T-helper 1 cell treated with Interleukin-12 subunit alpha and Interleukin-12 subunit beta and Interleukin-4 antibody, amounts not matched to agents 30 μg/mL and 1 μg/mL, for 36 hours (primary cell): ENCODE results near the gene HACD2.

ENCODE experiments used
- H3K27ac Mint-ChIP-seq: one replicate; pipeline ENCODE4 v1.8.0; 2021; ENCODE audit warnings: mild to moderate bottlenecking, mixed read lengths
- H3K27me3 Mint-ChIP-seq: one replicate; pipeline ENCODE4 v1.8.0; 2021; ENCODE audit warnings: low read depth, mixed read lengths
- H3K36me3 Mint-ChIP-seq: one replicate; pipeline ENCODE4 v1.8.0; 2021; ENCODE audit warnings: low read depth, mixed read lengths
- H3K4me1 Mint-ChIP-seq: one replicate; pipeline ENCODE4 v1.8.0; 2021; ENCODE audit warnings: low read depth, mixed read lengths
- H3K4me3 Mint-ChIP-seq: one replicate; pipeline ENCODE4 v1.8.0; 2021; ENCODE audit warnings: mild to moderate bottlenecking, moderate library complexity, mixed read lengths
- H3K9me3 Mint-ChIP-seq: one replicate; pipeline ENCODE4 v1.8.0; 2021; ENCODE audit warnings: mixed read lengths

HACD2 gene, protein sequence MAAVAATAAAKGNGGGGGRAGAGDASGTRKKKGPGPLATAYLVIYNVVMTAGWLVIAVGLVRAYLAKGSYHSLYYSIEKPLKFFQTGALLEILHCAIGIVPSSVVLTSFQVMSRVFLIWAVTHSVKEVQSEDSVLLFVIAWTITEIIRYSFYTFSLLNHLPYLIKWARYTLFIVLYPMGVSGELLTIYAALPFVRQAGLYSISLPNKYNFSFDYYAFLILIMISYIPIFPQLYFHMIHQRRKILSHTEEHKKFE

GRCh38 chr3:123584988-123585937 lies at the start of gene HACD2:
Gene HACD2 (minus strand): TSS chr3:123585053. CDS start chr3:123585027, 26 bp downstream.
- no peaks in the 10 kb centered on the region for H3K27me3 Mint-ChIP-seq
- H3K4me3 Mint-ChIP-seq, result peak within 1 kb of the TSS; percentile 84
- peaks cover 15% of the 10 kb centered on the region for H3K9me3 Mint-ChIP-seq
- H3K27ac Mint-ChIP-seq, result peak within 1 kb of the TSS; percentile 75
- peaks cover 21% of the 10 kb centered on the region for H3K4me1 Mint-ChIP-seq
- peaks cover 27% of the 10 kb centered on the region for H3K36me3 Mint-ChIP-seq

DNA sequence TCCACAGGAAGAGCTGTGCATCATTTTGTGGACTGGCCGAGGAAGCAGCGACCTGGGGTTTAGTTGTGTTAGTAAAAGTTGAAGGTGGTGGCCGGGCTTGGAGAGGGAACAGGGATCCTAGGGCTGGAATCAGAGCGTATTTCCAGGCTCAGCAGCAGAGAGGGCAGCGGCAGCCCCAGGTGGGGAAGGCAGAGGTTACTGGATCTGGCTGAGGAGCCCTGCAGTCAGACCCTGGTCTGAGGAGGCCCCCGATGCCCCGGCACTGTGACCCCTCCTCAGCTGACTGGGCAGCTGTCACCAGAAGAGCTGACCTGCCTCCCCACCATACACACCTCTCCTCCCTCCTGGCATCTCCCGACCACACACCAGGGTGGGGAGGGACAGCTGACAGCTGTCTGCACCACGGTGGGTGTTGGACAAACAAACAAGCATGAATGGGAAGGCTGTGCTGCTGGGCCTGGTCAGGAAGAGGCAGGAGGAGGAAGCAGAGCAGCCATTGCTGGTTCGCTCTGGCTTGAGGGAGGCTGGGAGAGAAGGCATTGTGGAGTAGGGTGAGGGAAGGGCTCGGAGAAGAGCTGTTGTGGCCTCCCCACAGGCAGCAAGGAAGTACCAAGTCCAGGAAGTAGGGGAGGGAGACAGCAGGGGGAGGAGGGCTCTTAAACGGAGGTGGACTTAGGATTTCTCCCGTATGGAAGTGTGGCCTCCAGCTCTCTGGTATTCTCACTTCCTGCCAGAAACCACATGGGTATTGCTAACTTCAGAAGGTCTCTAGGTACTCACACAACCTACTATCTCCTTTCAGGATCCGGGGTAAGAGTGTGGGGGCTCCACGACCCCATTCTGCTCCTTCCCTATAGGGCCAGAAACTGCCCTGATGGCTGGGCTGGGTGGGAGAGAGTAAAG lies 49.5 kb upstream of the HACD2 start:
- Mint-ChIP-seq H3K4me3 (no peak overlapping the region), H3K4me1 (no peaks in the 10 kb centered on the region), H3K9me3 (no peaks in the 10 kb centered on the region), H3K27ac (no peak overlapping the region), H3K36me3 (no peaks in the 10 kb centered on the region), H3K27me3 (no peaks in the 10 kb centered on the region)

DNA sequence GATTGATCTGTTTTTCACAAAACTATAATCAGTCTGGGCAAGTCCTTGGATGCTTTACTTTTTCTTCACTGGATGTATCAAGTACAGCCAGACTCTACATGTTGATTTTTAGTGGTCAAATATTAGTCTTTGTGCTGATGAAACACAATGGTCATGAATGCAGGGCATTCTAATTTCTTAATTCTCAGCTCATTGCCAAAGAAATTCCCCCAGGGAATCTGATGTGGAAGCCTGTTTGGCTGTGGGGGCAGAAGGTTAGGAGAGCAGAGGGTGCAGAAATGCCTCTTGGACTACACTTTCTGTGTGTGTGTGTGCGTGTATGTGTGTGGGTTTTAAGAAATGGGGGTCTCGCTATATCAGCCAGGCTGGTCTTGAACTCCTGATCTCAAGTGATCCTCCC lies 48.7 kb upstream of the HACD2 start:
- Mint-ChIP-seq H3K4me1 (no peaks in the 10 kb centered on the region), H3K4me3 (no peak overlapping the region), H3K27me3 (no peaks in the 10 kb centered on the region), H3K36me3 (no peaks in the 10 kb centered on the region), H3K27ac (no peak overlapping the region), H3K9me3 (no peaks in the 10 kb centered on the region)

GRCh38 chr3:123632161-123632655 lies 47.4 kb upstream of the HACD2 start:
- Mint-ChIP-seq H3K4me3 (no peak overlapping the region), H3K4me1 (no peaks in the 10 kb centered on the region), H3K27me3 (no peaks in the 10 kb centered on the region), H3K27ac (no peak overlapping the region), H3K36me3 (no peaks in the 10 kb centered on the region), H3K9me3 (no peaks in the 10 kb centered on the region)

- Mint-ChIP-seq H3K4me3 (no peak overlapping the region), H3K27ac (no peak overlapping the region), H3K4me1 (no peaks in the 10 kb centered on the region), H3K27me3 (no peaks in the 10 kb centered on the region), H3K9me3 (no peaks in the 10 kb centered on the region), H3K36me3 (no peaks in the 10 kb centered on the region)
Measured at GRCh38 chr3:123629747-123630047, 44.8 kb upstream of the HACD2 start.

GRCh38 chr3:123628996-123629746 lies 44.3 kb upstream of the HACD2 start:
- no peak overlapping the region for H3K27ac Mint-ChIP-seq
- no peaks in the 10 kb centered on the region for H3K4me1 Mint-ChIP-seq
- H3K9me3 Mint-ChIP-seq, result no peaks in the 10 kb centered on the region
- no peak overlapping the region for H3K4me3 Mint-ChIP-seq
- H3K36me3 Mint-ChIP-seq, result no peaks in the 10 kb centered on the region
- no peaks in the 10 kb centered on the region for H3K27me3 Mint-ChIP-seq

DNA sequence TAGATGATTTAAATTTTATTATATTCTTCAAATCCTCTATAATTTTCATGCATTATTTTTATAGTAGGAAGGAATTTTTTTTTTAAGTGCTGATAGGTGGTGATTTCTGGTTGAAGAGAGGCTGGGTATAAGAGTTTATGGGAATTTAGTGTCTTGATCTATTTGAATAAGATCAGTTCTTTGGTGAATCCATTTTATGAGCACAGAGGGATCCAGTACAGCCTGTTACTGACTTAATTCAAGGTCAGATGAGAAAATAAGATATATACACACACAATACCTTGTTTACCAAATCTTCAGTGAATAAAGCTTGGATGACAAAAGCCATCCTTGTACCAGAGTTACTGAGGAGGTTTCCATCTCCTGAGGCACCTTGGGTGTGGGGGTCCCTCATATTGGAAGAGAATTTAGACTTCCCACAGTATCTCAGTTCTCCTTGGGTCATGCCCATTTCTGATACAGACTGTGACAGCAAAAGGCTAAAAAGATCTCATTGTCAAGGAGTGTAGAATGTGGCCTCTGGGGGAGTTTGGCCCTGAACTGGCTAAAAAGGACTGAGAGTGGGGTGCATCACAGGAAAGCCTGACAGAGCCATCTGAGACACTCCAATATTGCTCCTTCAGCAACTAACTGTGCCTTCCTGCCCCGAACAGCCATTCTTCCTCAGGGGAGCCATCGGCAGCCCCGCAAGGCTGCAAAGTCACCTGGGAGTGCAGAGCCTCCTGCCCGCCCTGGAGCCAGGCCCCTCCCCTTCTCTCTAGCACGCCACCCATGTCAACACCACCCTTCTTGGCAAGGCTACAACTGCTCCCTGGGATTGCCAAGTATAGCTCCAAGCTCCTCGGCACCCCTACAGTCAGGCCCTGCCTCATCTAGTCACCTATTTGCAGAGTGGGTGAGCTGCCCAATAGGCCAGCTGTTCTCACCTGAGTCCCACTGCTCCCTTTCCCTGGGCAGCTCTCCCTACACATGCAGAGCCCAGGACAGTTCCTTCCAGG lies 43.1 kb upstream of the HACD2 start:
- Mint-ChIP-seq H3K27me3 (no peaks in the 10 kb centered on the region), H3K27ac (no peak overlapping the region), H3K4me1 (no peaks in the 10 kb centered on the region), H3K9me3 (no peaks in the 10 kb centered on the region), H3K36me3 (no peaks in the 10 kb centered on the region), H3K4me3 (no peak overlapping the region)

DNA sequence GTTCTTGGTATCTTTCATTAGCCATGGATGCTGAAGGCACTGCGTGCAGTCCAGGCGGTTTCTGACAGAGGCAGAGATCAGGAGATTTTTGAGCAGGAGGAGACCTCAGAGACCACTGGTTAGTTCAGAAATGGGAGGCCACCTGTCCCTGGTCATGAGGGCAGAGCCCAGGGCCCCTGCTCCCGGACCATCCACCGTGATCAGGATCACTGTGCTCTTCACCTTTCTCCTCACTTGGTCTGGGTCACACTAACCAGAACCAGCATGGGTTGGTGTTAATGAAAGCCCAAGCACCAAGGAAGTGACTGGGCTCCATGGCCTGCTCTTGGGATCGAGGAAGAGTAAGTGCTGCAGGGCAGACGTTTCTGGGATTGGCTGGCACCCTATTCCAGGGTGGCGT lies 42.0 kb upstream of the HACD2 start:
- H3K4me3 Mint-ChIP-seq, result no peak overlapping the region
- no peaks in the 10 kb centered on the region for H3K27me3 Mint-ChIP-seq
- no peaks in the 10 kb centered on the region for H3K4me1 Mint-ChIP-seq
- no peaks in the 10 kb centered on the region for H3K36me3 Mint-ChIP-seq
- no peak overlapping the region for H3K27ac Mint-ChIP-seq
- H3K9me3 Mint-ChIP-seq, result no peaks in the 10 kb centered on the region

- no peaks in the 10 kb centered on the region for H3K27me3 Mint-ChIP-seq
- no peak overlapping the region for H3K27ac Mint-ChIP-seq
- no peaks in the 10 kb centered on the region for H3K4me1 Mint-ChIP-seq
- no peak overlapping the region for H3K4me3 Mint-ChIP-seq
- no peaks in the 10 kb centered on the region for H3K36me3 Mint-ChIP-seq
- no peaks in the 10 kb centered on the region for H3K9me3 Mint-ChIP-seq
Measured at GRCh38 chr3:123624302-123624701, 39.4 kb upstream of the HACD2 start.

DNA sequence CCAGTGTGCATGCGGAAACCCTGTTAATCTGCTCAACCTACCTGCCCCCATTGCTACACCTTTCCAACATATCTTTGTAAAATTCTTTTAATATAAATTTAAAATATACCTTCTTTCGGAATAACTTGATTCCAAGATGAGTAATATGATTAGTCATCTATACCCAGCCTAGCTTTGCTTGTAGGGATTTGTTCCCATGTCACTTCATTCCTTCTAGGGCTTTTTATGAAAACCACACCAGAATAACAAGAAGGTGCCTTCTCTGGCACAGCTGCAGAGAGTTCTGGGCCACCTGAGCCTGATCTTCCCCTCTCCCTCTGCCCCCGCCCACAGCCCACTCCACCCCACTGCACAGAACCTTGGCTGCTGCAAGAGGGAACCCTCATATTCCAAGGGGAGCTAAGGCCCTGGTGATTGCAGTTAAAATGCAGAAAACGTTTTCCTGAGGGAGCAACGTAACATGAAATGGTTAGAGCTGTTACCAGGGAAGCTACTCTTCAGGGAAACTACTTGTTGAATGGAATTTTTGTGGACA lies 38.6 kb upstream of the HACD2 start:
- Mint-ChIP-seq H3K27ac (no peak overlapping the region), H3K27me3 (no peaks in the 10 kb centered on the region), H3K4me3 (no peak overlapping the region), H3K9me3 (no peaks in the 10 kb centered on the region), H3K4me1 (no peaks in the 10 kb centered on the region), H3K36me3 (no peaks in the 10 kb centered on the region)

DNA sequence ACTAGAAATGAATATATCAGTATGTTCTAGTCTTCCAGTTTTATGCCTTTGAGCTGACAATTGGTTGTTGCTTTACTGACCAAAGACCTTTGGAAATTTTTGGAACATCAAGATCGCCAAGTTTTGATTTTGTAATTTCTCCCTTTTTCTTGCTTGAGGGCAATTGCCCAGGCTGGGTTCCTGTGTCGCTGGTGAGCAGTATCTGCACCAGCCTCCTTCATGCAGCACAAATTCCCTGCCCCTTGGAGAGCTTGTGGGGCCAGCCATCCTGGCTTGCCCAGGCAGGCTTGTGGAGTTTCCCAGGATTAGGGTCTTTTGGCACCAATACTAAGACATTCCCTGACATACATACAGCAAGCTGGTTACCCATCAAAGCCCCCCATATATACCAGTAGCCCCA lies 37.9 kb upstream of the HACD2 start:
- Mint-ChIP-seq H3K9me3 (no peaks in the 10 kb centered on the region), H3K4me1 (no peaks in the 10 kb centered on the region), H3K27ac (no peak overlapping the region), H3K27me3 (no peaks in the 10 kb centered on the region), H3K4me3 (no peak overlapping the region), H3K36me3 (no peaks in the 10 kb centered on the region)

DNA sequence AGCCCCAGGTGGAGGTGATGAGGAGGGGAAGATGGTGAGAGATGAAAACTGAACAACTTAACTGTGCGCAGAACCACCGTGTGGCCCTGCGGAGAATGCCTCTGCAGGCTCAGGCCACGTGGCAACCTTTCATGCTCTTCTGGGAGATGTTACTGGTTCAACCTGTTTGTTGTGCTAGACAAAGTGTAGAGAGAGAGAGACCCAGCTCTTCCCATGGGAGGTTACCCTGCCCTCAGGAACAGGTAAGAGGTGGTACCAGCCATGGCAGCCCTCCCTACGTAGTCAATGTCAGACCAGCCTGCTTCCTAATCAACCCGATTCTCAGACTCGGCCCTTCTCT lies 37.0 kb upstream of the HACD2 start:
- Mint-ChIP-seq H3K4me3 (no peak overlapping the region), H3K4me1 (no peaks in the 10 kb centered on the region), H3K36me3 (no peaks in the 10 kb centered on the region), H3K9me3 (no peaks in the 10 kb centered on the region), H3K27me3 (no peaks in the 10 kb centered on the region), H3K27ac (no peak overlapping the region)
